Endothelial cell of umbilical vein (primary cell): ENCODE measurements around the gene FRY. TPM values are rescaled to one million over a fixed set of nuclear protein-coding genes. Genes with fewer than 3 reads are reported as not detected.

Experiments used
- BruUV-seq: library from RNA; stranded (reverse); fragments of 400-500 nt; replicated peaks from 2 replicates; lab custom pipeline; 2021; lab: Mats Ljungman, UMichigan
- CTCF ChIA-PET: fragments of 300-600, 350-600 bp; sonication (Branson Sonifier 250); formaldehyde crosslinking; loops from one replicate; lab custom pipeline; 2021; ENCODE audit warnings: antibody characterized with exemption, inconsistent platforms; lab: Charles Lee
- POLR2A ChIA-PET: fragments of 300-600, 350-600 bp; sonication (Branson Sonifier 250); formaldehyde crosslinking; loops from one replicate; lab custom pipeline; 2021; ENCODE audit warnings: antibody characterized with exemption, inconsistent platforms; lab: Charles Lee
- DNase-seq: peaks from one replicate; pipeline ENCODE4 v3.0.0-alpha.2; 2011; ENCODE audit warnings: low read depth, low spot score
- FAIRE-seq: peaks from 2 replicates; lab custom pipeline; 2011; peaks lifted over from hg19 to GRCh38; lab: Jason Lieb, UNC
- H2AFZ ChIP-seq: 2 replicates; pipeline ENCODE4 v1.6.0; 2012; ENCODE audit warnings: low read depth, low read length, control low read depth, inconsistent platforms
- H3K27ac ChIP-seq: 2 replicates; pipeline ENCODE4 v1.5.1; 2011; ENCODE audit warnings: low read depth, mild to moderate bottlenecking, control low read depth, low read length, moderate library complexity; ENCODE audit not compliant: insufficient read depth
- H3K27me3 ChIP-seq, 2 experiments: 2 replicates each; pipeline versions ENCODE4 v1.6.0 to v1.6.1; 2011; ENCODE audit warnings: low read length in 2 of 2, mixed read lengths in 1 of 2; ENCODE audit not compliant: control insufficient read depth in 2 of 2, insufficient read depth in 2 of 2
- H3K36me3 ChIP-seq, 2 experiments: 2 replicates in 1 of 2; 3 replicates in 1 of 2; pipeline ENCODE4 v1.5.1; 2011; ENCODE audit warnings: low read length in 2 of 2, mild to moderate bottlenecking in 1 of 2, moderate library complexity in 1 of 2; ENCODE audit not compliant: control insufficient read depth in 2 of 2, insufficient read depth in 2 of 2; ENCODE audit errors: extremely low read depth in 1 of 2
- H3K4me1 ChIP-seq: 3 replicates; pipeline ENCODE4 v1.5.1; 2011; ENCODE audit warnings: mild to moderate bottlenecking, low read length; ENCODE audit not compliant: control insufficient read depth, insufficient read depth; ENCODE audit errors: extremely low read depth
- H3K4me2 ChIP-seq: 2 replicates; pipeline ENCODE4 v1.6.1; 2011; ENCODE audit warnings: low read length, control low read depth, mixed read lengths; ENCODE audit not compliant: insufficient read depth
- H3K4me3 ChIP-seq, 3 experiments: fragments of 200-600 bp in 1 of 3; sonication (generic), shearing (Covaris generic) in 1 of 3; replicated peaks in 1 of 3; 2 replicates each; pipeline ENCODE4 v1.5.1; 2011 to 2016; ENCODE audit warnings: control low read depth in 3 of 3, low read length in 3 of 3, mild to moderate bottlenecking in 2 of 3, inconsistent platforms in 1 of 3, low read depth in 1 of 3, moderate library complexity in 1 of 3; ENCODE audit not compliant: insufficient read depth in 1 of 3
- H3K79me2 ChIP-seq: 2 replicates; pipeline ENCODE4 v1.6.0; 2012; ENCODE audit warnings: low read length, inconsistent platforms; ENCODE audit not compliant: control insufficient read depth, insufficient read depth
- H3K9ac ChIP-seq: replicated peaks from 2 replicates; pipeline ENCODE3; 2011; ENCODE audit warnings: low read length, control low read depth; ENCODE audit not compliant: insufficient read depth; ENCODE audit errors: extremely low read depth
- H3K9me1 ChIP-seq: replicated peaks from 3 replicates; pipeline ENCODE4 v1.6.0; 2011; ENCODE audit warnings: mild to moderate bottlenecking, low read length; ENCODE audit not compliant: control insufficient read depth, insufficient read depth; ENCODE audit errors: extremely low read depth
- H3K9me3 ChIP-seq: replicated peaks from 2 replicates; pipeline ENCODE4 v1.5.1; 2012; ENCODE audit warnings: low read length, inconsistent platforms; ENCODE audit not compliant: control insufficient read depth, insufficient read depth
- H4K20me1 ChIP-seq: replicated peaks from 2 replicates; pipeline ENCODE3; 2011; ENCODE audit warnings: mild to moderate bottlenecking, low read length; ENCODE audit not compliant: control insufficient read depth, insufficient read depth; ENCODE audit errors: extremely low read depth
- CTCF ChIP-seq, 2 donors: IDR thresholded peaks; 1 replicate in 1 of 2; 2 replicates in 1 of 2; pipeline ENCODE4 v1.5.1; 2011; ENCODE audit warnings: low read length in 2 of 2, mild to moderate bottlenecking in 2 of 2, moderate library complexity in 2 of 2, control low read depth in 1 of 2, inconsistent platforms in 1 of 2, low read depth in 1 of 2; ENCODE audit not compliant: insufficient read depth in 1 of 2; ENCODE audit errors: extremely low read depth in 1 of 2
- EZH2 ChIP-seq: IDR thresholded peaks from 2 replicates; pipeline ENCODE4 v1.6.1; 2012; ENCODE audit warnings: borderline replicate concordance, low read depth, mild to moderate bottlenecking, moderate library complexity, low read length, inconsistent platforms; ENCODE audit not compliant: severe bottlenecking
- FOS ChIP-seq: IDR thresholded peaks from 2 replicates; pipeline ENCODE4 v1.6.1; 2011; ENCODE audit warnings: mild to moderate bottlenecking, low read length, moderate library complexity, borderline replicate concordance; ENCODE audit not compliant: insufficient read depth
- GATA2 ChIP-seq: IDR thresholded peaks from 2 replicates; pipeline ENCODE4 v1.7.0; 2011; ENCODE audit warnings: low read depth, mild to moderate bottlenecking, moderate library complexity, mixed read lengths, low read length; ENCODE audit not compliant: insufficient read length, insufficient read depth
- JUN ChIP-seq: IDR thresholded peaks from 2 replicates; pipeline ENCODE4 v1.6.1; 2011; ENCODE audit warnings: borderline replicate concordance, low read depth; ENCODE audit not compliant: insufficient read length, insufficient read depth
- MAX ChIP-seq: IDR thresholded peaks from 2 replicates; pipeline ENCODE4 v1.6.1; 2011; ENCODE audit not compliant: insufficient read depth, insufficient read length
- MYC ChIP-seq: IDR thresholded peaks from one replicate; pipeline ENCODE4 v1.6.1; 2011; ENCODE audit warnings: mild to moderate bottlenecking, low read depth, low read length
- POLR2A ChIP-seq: IDR thresholded peaks from 2 replicates; pipeline ENCODE4 v1.6.1; 2012; ENCODE audit warnings: low read depth, mild to moderate bottlenecking, control low read depth, low read length
- POLR2AphosphoS5 ChIP-seq: IDR thresholded peaks from 2 replicates; pipeline ENCODE4 v1.6.1; 2012; ENCODE audit warnings: low read depth, mild to moderate bottlenecking, control low read depth, low read length, moderate library complexity; ENCODE audit not compliant: insufficient read depth
- dilution Hi-C: fragments of 300-500 bp; cut with MboI; formaldehyde crosslinking; loops from one replicate; pipeline ENCODE4 v1.15.0; 2019; ENCODE audit warnings: low sequenced_read_pairs; ENCODE audit not compliant: extremely low pct_ligation_motif_present
- intact Hi-C: fragments of 100-400 bp; cut with micrococcal nuclease; formaldehyde crosslinking; loops from one replicate; pipeline ENCODE4 v1.10.0; 2022
- polyA plus RNA-seq, 4 experiments: library from polyadenylated mRNA; depleted of rRNA in 3 of 4; stranded (reverse) in 3 of 4; unstranded in 1 of 4; fragments of >200 nt; gene quantifications; 2 replicates each; pipeline versions ENCODE4 v1.2.1 to v1.2.3, GENCODE V29; 2011 to 2012; ENCODE audit warnings: missing spikeins in 1 of 4
- total RNA-seq: library from RNA; stranded (reverse); gene quantifications from 2 replicates; pipeline ENCODE4 v1.2.3, GENCODE V29; 2021

Gene FRY
- total and polyA plus RNA-seq, 2 donors (not counting 3 experiments of a cell fraction or from before 2014, with no cell fraction given) = 57.3 to 75.8 TPM

- POLR2A ChIA-PET = no interaction called here
- H3K4me1 ChIP-seq = peaks cover 9% of the 10 kb centered on the region
Measured at GRCh38 chr13:32299893-32300292, 268.3 kb downstream of the FRY start.

GRCh38 chr13:32300406-32300805 is 268.8 kb downstream of the FRY start:
- Histone ChIP-seq H3K4me1 (peaks cover 9% of the 10 kb centered on the region), H3K27me3 (no peaks in the 10 kb centered on the region), H3K4me2 (peak overlapping the region; percentile 28), H3K9ac (no peak overlapping the region), H3K9me3 (no peaks in the 10 kb centered on the region), H3K4me3 (no peak overlapping the region), H3K79me2 (no peaks in the 10 kb centered on the region), H3K27ac (no peak overlapping the region), H2AFZ (peak overlapping the region; percentile 5), H3K9me1 (no peaks in the 10 kb centered on the region), H3K36me3 (peaks cover 0 to 2% of the 10 kb centered on the region in 2 experiments), H4K20me1 (no peaks in the 10 kb centered on the region)
- TF ChIP-seq GATA2 (no peak), EZH2 (no peak), MAX (no peak), FOS (no peak), JUN (no peak), MYC (no peak), POLR2A (no peak), POLR2AphosphoS5 (no peak), CTCF (IDR thresholded peaks at IDR 0.05; ENCODE audit: extremely low read depth in 1 of 2, insufficient read depth in 1 of 2, low read depth in 1 of 2, low read length in 2 of 2) (no peak)
- dilution Hi-C loops = no loop called here
- DNase-seq (no peak), FAIRE-seq (no peak)
- BruUV-seq = no TSS peak
- intact Hi-C loops = no loop called here
- ChIA-PET POLR2A (no interaction called here), CTCF (interaction anchor here (1.0 to 2.6 kb wide), 5 partner anchors 9 to 54 kb away, joined by 3 to 16 read pairs (median 4); no protein-coding TSS in a partner anchor)

More at GRCh38 chr13:32299893-32300292, 268.3 kb downstream of the FRY start:
- no peak for FAIRE-seq
- no peak overlapping the region for H3K4me3 ChIP-seq
- no peaks in the 10 kb centered on the region for H3K27me3 ChIP-seq
- intact Hi-C loops = no loop called here
- no peaks in the 10 kb centered on the region for H3K79me2 ChIP-seq
- no peaks in the 10 kb centered on the region for H3K9me1 ChIP-seq
- no peak overlapping the region for H3K9ac ChIP-seq
- no peak overlapping the region for H3K27ac ChIP-seq
- peak overlapping the region; percentile 5 for H2AFZ ChIP-seq
- CTCF ChIA-PET = interaction anchor here (1.0 to 2.6 kb wide), 5 partner anchors 10 to 54 kb away, joined by 3 to 16 read pairs (median 4); no protein-coding TSS in a partner anchor
- no peaks in the 10 kb centered on the region for H4K20me1 ChIP-seq
- TF ChIP-seq GATA2 = no peak
- TF ChIP-seq MYC = no peak
- no peak for TF ChIP-seq FOS
- peaks cover 0 to 4% of the 10 kb centered on the region in 2 experiments for H3K36me3 ChIP-seq
- BruUV-seq = no TSS peak
- dilution Hi-C loops = no loop called here
- no peaks in the 10 kb centered on the region for H3K9me3 ChIP-seq
- no peak for DNase-seq
- H3K4me2 ChIP-seq = no peak overlapping the region
